C1 segment of cervical spinal cord (tissue), 14 donors: ENCODE data around the gene WDR43.

Experiments
- DNase-seq, 14 donors: peaks; one replicate each; lab custom pipeline; 2025; lab: John Stamatoyannopoulos, UW

The WDR43 gene

GRCh38 chr2:28908172-28908571 lies 13.7 kb downstream of the WDR43 start:
- DNase-seq, result no peak

- DNase-seq, result no peak
Measured at GRCh38 chr2:28909655-28910353, 15.3 kb downstream of the WDR43 start.

GRCh38 chr2:28915939-28916338 lies 21.5 kb downstream of the WDR43 start:
- no peak for DNase-seq

GRCh38 chr2:28926847-28927246 lies 32.4 kb downstream of the WDR43 start:
- DNase-seq, result no peak

- DNase-seq, result no peak
Measured at GRCh38 chr2:28927469-28927868, 33.0 kb downstream of the WDR43 start.

GRCh38 chr2:28927878-28928277 lies 33.4 kb downstream of the WDR43 start:
- DNase-seq, result no peak

GRCh38 chr2:28929581-28929980 lies 35.1 kb downstream of the WDR43 start:
- DNase-seq, result no peak

- DNase-seq, result no peak
Measured at GRCh38 chr2:28930205-28930604, 35.7 kb downstream of the WDR43 start.

GRCh38 chr2:28934769-28935168 lies 40.3 kb downstream of the WDR43 start:
- no peak for DNase-seq

- DNase-seq, result no peak
Measured at GRCh38 chr2:28941008-28941407, 46.5 kb downstream of the WDR43 start.

GRCh38 chr2:28944535-28945248 lies 50.2 kb downstream of the WDR43 start:
- no peak for DNase-seq

- no peak for DNase-seq
Measured at GRCh38 chr2:28948160-28948559, 53.7 kb downstream of the WDR43 start.

GRCh38 chr2:28949190-28949589 lies 54.7 kb downstream of the WDR43 start:
- no peak for DNase-seq

GRCh38 chr2:28949617-28950305 lies 55.3 kb downstream of the WDR43 start:
- no peak for DNase-seq

- DNase-seq, result no peak
Measured at GRCh38 chr2:28950941-28951630, 56.6 kb downstream of the WDR43 start.

- DNase-seq, result no peak
Measured at GRCh38 chr2:28951910-28952835, 57.7 kb downstream of the WDR43 start.

- no peak for DNase-seq
Measured at GRCh38 chr2:28952836-28953211, 58.4 kb downstream of the WDR43 start.

- no peak for DNase-seq
Measured at GRCh38 chr2:28955467-28955866, 61.0 kb downstream of the WDR43 start.

- DNase-seq, result peak in 3 of 14 donors; percentile 4 to 23 (median 10)
Measured at GRCh38 chr2:28956415-28956826, 62.0 kb downstream of the WDR43 start.

GRCh38 chr2:28956890-28957289 lies 62.4 kb downstream of the WDR43 start:
- peak in 2 of 14 donors; percentile 7 to 25 for DNase-seq

GRCh38 chr2:28958689-28959088 lies 64.2 kb downstream of the WDR43 start:
- peak in 10 of 14 donors; percentile 35 to 54 (median 47) for DNase-seq
